HUES48 (cell line): ENCODE results near the gene RNF123.
"Not testable (repeated sequence)": the region's sequence is repeated elsewhere in the genome, so short reads cannot be mapped to it uniquely, and the experiment has no call there.

Experiments
- H3K27ac ChIP-seq: one replicate; pipeline ENCODE4 v1.7.0; 2013; ENCODE audit warnings: low read depth, low read length, inconsistent platforms
- H3K27me3 ChIP-seq: 2 replicates; pipeline ENCODE4 v1.6.1; 2013; ENCODE audit warnings: mild to moderate bottlenecking, low read length; ENCODE audit not compliant: control insufficient read depth, insufficient read depth
- H3K36me3 ChIP-seq: 2 replicates; pipeline ENCODE4 v1.6.1; 2013; ENCODE audit warnings: low read length; ENCODE audit not compliant: control insufficient read depth, insufficient read depth
- H3K4me1 ChIP-seq: 2 replicates; pipeline ENCODE4 v1.6.1; 2013; ENCODE audit warnings: mild to moderate bottlenecking, low read length; ENCODE audit not compliant: control insufficient read depth, insufficient read depth
- H3K4me3 ChIP-seq: 2 replicates; pipeline ENCODE4 v1.5.1; 2013; ENCODE audit warnings: mild to moderate bottlenecking, low read depth, low read length
- H3K9ac ChIP-seq: 2 replicates; pipeline ENCODE4 v1.6.1; 2013; ENCODE audit warnings: mild to moderate bottlenecking, low read depth, low read length, moderate library complexity
- H3K9me3 ChIP-seq: 2 replicates; pipeline ENCODE4 v1.6.1; 2013; ENCODE audit warnings: low read length; ENCODE audit not compliant: control insufficient read depth, insufficient read depth

Gene RNF123

DNA sequence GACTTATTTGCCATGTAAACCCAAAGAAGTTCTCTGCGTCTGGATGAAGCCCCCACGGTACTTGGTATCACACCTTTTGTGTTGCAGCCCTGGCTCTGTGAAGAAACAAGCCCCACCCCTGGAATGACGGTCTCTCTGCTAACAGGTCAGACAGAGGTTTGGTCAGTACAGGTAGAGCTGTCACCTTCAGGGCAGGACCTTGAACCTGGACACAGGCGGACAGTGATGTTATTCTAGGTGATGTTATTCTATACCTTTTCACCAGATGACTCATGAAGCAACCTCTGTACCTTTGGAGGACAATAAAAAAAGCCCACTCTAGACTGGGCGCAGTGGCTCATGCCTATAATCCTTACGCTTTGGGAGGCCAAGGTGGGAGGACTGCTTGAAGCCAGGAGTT is 45.4 kb downstream of the RNF123 start:
- Histone ChIP-seq H3K9me3 (no peaks in the 10 kb centered on the region), H3K27me3 (no peaks in the 10 kb centered on the region), H3K4me1 (no peaks in the 10 kb centered on the region), H3K27ac (no peak overlapping the region), H3K4me3 (no peak overlapping the region), H3K9ac (no peak overlapping the region), H3K36me3 (peaks cover 75% of the 10 kb centered on the region)

DNA sequence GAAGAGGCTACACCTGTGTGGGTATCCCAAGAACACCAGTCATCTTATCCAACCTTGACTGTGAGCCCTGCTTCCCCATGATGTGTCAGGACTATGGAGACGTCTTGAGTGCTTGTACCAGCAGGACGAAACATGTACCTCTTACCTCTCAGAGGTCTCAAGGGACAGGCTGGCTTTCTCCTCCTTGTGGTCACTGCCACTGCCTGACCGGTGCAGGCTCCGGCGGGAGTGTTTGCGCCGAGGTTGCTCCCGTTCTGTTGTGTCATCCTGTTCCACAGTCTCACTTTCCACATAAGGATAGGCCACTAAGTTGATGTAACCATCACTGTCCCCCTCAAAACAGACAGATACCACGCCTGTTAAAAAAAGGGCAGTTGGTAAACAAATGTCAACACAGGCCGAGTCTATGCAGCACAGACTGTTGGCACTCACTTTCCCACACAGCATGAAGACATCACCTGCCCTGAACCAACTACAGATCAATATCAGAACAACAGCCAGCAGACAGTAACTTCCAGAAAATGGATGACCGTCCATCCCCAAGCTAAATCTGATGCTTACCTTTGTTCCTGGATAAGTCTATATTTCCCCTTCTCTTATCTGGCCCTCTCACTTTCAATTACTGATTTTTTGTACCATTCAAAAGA is 48.8 kb downstream of the RNF123 start:
- Histone ChIP-seq H3K4me3 (no peak overlapping the region), H3K9me3 (no peaks in the 10 kb centered on the region), H3K36me3 (peaks cover 59% of the 10 kb centered on the region), H3K9ac (no peak overlapping the region), H3K4me1 (no peaks in the 10 kb centered on the region), H3K27ac (no peak overlapping the region), H3K27me3 (no peaks in the 10 kb centered on the region)

GRCh38 chr3:49740427-49740826 is 51.1 kb downstream of the RNF123 start:
- Histone ChIP-seq H3K36me3 (peaks cover 44% of the 10 kb centered on the region), H3K9me3 (no peaks in the 10 kb centered on the region), H3K27me3 (no peaks in the 10 kb centered on the region), H3K4me1 (no peaks in the 10 kb centered on the region), H3K4me3 (no peak overlapping the region), H3K27ac (no peak overlapping the region), H3K9ac (no peak overlapping the region)

- Histone ChIP-seq H3K9me3 (no peaks in the 10 kb centered on the region), H3K27me3 (no peaks in the 10 kb centered on the region), H3K9ac (no peak overlapping the region), H3K27ac (no peak overlapping the region), H3K4me1 (no peaks in the 10 kb centered on the region), H3K36me3 (peaks cover 31% of the 10 kb centered on the region), H3K4me3 (no peak overlapping the region)
Measured at GRCh38 chr3:49745986-49746385, 56.6 kb downstream of the RNF123 start.

DNA sequence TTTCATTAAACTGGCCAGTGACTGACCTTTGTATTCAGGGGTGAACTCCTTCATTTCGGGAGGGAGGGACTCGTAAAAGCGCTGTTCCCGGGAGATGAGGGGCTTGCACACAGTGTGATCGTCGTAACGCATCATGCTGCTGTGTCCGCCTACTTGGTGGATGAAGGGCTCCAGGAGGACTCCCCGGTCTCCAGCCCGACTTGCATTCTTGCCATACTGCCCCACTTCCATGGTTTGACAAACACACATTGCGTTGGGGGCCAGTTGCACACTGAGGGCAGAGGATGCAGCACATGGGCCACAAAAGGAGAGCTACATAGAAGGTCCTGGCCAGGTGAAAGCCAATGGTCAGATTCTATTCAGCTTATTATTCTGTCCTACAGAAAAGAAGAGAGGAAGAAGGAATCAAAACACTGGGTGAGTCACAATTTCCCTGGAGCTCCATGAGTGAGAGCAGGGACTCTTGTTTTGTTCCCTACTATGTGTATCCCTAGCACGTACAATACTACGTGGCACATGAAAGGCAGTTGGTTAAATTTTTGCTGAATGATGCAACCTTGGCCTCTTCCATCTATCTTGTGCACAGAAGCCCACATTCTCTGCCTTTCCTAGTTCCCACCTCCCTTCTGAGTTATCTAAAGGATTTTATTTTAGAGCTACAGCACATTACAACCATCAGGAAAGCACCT is 58.6 kb downstream of the RNF123 start:
- Histone ChIP-seq H3K4me1 (no peaks in the 10 kb centered on the region), H3K27ac (no peak overlapping the region)

GRCh38 chr3:49748874-49749273 is 59.5 kb downstream of the RNF123 start:
- not testable (repeated sequence) for H3K9ac ChIP-seq, H3K4me3 ChIP-seq, H3K27me3 ChIP-seq, H3K4me1 ChIP-seq, H3K27ac ChIP-seq, H3K9me3 ChIP-seq
- peaks cover 19% of the 10 kb centered on the region for H3K36me3 ChIP-seq

More for the DNA sequence above, 58.6 kb downstream of the RNF123 start:
- no peaks in the 10 kb centered on the region for H3K9me3 ChIP-seq
- no peak overlapping the region for H3K4me3 ChIP-seq
- H3K36me3 ChIP-seq = peaks cover 23% of the 10 kb centered on the region
- H3K27me3 ChIP-seq = no peaks in the 10 kb centered on the region
- no peak overlapping the region for H3K9ac ChIP-seq

GRCh38 chr3:49750056-49750455 is 60.7 kb downstream of the RNF123 start:
- no peak overlapping the region for H3K4me3 ChIP-seq
- no peaks in the 10 kb centered on the region for H3K27me3 ChIP-seq
- H3K9ac ChIP-seq = no peak overlapping the region
- H3K4me1 ChIP-seq = no peaks in the 10 kb centered on the region
- no peak overlapping the region for H3K27ac ChIP-seq
- no peaks in the 10 kb centered on the region for H3K9me3 ChIP-seq
- peaks cover 19% of the 10 kb centered on the region for H3K36me3 ChIP-seq

- Histone ChIP-seq H3K9ac (no peak overlapping the region), H3K27me3 (no peaks in the 10 kb centered on the region), H3K9me3 (no peaks in the 10 kb centered on the region), H3K27ac (no peak overlapping the region), H3K4me3 (no peak overlapping the region), H3K36me3 (peaks cover 15% of the 10 kb centered on the region), H3K4me1 (no peaks in the 10 kb centered on the region)
Measured at GRCh38 chr3:49751501-49751900, 62.1 kb downstream of the RNF123 start.

DNA sequence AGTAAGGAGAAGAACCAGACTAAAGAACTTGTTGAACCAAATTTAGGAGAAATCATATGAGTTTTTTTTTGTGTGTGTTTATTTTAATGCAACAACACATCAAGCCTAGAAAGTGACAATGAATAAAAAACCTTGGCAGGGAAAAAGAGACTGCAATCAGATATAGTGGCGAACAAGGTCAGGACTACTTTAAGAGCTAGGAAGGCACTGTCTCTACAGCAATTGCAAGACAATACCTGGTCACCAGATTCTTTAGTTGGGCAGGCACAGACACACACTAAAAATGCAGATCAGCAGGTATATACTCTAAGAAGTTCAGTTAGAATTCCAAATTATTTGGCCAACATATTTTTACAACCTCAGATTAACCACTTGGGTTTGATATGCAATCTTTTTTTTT is 65.2 kb downstream of the RNF123 start:
- H3K4me1 ChIP-seq = no peaks in the 10 kb centered on the region
- H3K36me3 ChIP-seq = no peaks in the 10 kb centered on the region
- no peak overlapping the region for H3K4me3 ChIP-seq
- no peaks in the 10 kb centered on the region for H3K27me3 ChIP-seq
- no peak overlapping the region for H3K27ac ChIP-seq
- H3K9me3 ChIP-seq = no peaks in the 10 kb centered on the region
- no peak overlapping the region for H3K9ac ChIP-seq

GRCh38 chr3:49756036-49756435 is 66.7 kb downstream of the RNF123 start:
- Histone ChIP-seq H3K27me3 (no peaks in the 10 kb centered on the region), H3K36me3 (no peaks in the 10 kb centered on the region), H3K9me3 (no peaks in the 10 kb centered on the region), H3K4me3 (no peak overlapping the region), H3K27ac (no peak overlapping the region), H3K4me1 (no peaks in the 10 kb centered on the region), H3K9ac (no peak overlapping the region)

- no peak overlapping the region for H3K9ac ChIP-seq
- H3K4me1 ChIP-seq = no peaks in the 10 kb centered on the region
- no peaks in the 10 kb centered on the region for H3K36me3 ChIP-seq
- no peak overlapping the region for H3K4me3 ChIP-seq
- H3K27ac ChIP-seq = no peak overlapping the region
- H3K9me3 ChIP-seq = no peaks in the 10 kb centered on the region
- no peaks in the 10 kb centered on the region for H3K27me3 ChIP-seq
Measured at GRCh38 chr3:49757197-49757596, 67.8 kb downstream of the RNF123 start.
